ENCODE measurements around the gene C6orf136. TPM values are rescaled to one million over a fixed set of nuclear protein-coding genes. Genes with fewer than 3 reads are reported as not detected.

Gene C6orf136
- total and polyA plus RNA-seq, 9 of the 15 experiments (the other 6 are each of a cell fraction or from before 2014, with no cell fraction given), result 14.1 to 63.1 (median 18.4) TPM

DNA sequence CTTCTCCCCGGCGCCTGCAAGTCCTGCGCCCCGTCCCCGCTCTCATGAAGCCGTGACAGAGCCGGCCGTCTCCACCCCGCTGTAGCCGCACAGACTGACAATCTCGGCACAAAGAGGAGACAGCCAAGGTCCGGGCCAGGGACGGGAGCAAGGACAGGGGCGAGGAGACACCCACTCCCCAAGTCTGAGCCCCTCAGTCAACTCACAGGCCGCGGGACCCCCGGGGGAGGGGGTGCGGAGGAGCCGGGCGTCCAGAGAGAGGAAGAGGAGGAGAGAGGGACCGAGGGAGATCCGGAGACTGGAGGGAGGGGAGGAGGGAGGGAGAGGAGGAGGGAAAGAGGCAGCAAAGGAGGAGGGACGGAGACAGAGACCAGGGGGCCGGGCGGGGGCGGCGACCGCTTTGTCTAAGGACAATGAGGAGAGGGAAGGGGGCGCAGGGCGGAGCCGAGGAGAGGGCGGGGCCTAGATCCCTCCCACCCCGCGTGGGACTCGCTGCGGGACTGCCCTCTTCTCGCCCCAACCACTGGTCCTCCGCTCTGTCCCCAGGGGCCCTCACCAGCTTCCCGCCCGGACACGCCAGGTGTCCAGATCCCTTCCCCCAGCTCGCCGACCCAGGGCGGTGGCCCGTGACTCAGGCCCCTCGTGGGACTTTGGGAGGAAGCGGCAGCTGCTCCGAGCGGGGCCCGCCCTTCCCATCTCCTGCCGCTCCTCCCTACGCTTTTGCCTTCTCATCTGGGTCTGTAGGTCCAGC, 40.1 kb downstream of the C6orf136 start (continued):
- TF ChIP-seq, protein P1, sequence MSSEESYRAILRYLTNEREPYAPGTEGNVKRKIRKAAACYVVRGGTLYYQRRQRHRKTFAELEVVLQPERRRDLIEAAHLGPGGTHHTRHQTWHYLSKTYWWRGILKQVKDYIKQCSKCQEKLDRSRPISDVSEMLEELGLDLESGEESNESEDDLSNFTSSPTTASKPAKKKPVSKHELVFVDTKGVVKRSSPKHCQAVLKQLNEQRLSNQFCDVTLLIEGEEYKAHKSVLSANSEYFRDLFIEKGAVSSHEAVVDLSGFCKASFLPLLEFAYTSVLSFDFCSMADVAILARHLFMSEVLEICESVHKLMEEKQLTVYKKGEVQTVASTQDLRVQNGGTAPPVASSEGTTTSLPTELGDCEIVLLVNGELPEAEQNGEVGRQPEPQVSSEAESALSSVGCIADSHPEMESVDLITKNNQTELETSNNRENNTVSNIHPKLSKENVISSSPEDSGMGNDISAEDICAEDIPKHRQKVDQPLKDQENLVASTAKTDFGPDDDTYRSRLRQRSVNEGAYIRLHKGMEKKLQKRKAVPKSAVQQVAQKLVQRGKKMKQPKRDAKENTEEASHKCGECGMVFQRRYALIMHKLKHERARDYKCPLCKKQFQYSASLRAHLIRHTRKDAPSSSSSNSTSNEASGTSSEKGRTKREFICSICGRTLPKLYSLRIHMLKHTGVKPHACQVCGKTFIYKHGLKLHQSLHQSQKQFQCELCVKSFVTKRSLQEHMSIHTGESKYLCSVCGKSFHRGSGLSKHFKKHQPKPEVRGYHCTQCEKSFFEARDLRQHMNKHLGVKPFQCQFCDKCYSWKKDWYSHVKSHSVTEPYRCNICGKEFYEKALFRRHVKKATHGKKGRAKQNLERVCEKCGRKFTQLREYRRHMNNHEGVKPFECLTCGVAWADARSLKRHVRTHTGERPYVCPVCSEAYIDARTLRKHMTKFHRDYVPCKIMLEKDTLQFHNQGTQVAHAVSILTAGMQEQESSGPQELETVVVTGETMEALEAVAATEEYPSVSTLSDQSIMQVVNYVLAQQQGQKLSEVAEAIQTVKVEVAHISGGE (CRISPR knock-in tag; IDR thresholded peaks at IDR 0.05), result peak in 1 of 3 experiments; percentile 72; a peak in 1 of 6 replicates
- TF ChIP-seq FOXM1 (IDR thresholded peaks at IDR 0.05; ENCODE audit: low read depth) (no peak), FOXM1 (CRISPR knock-in tag; IDR thresholded peaks at IDR 0.05; ENCODE audit: low read depth) (no peak), ETV1 (tag; conservative IDR thresholded peaks at IDR 0.05; ENCODE audit: low read depth) (peak; percentile 57), SPI1 (IDR thresholded peaks at IDR 0.05; ENCODE audit: borderline replicate concordance, low read depth, low read length) (peak; percentile 82; the same call in 1 of the 2 replicates), JUN (IDR thresholded peaks at IDR 0.05; ENCODE audit: borderline replicate concordance, low read depth, low read length) (peak; percentile 42; the same call in 1 of the 2 replicates), JUN (CRISPR knock-in tag; IDR thresholded peaks at IDR 0.05; ENCODE audit: borderline replicate concordance) (peak; percentile 30; the same call in 1 of the 2 replicates), ESRRA (IDR thresholded peaks at IDR 0.05; ENCODE audit: borderline replicate concordance, low read depth) (0 out of 2 replicates have a peak, but pooled peaks have one; percentile 22), NELFE (IDR thresholded peaks at IDR 0.05; ENCODE audit: insufficient read depth, insufficient read length) (no peak), ARHGAP35 (IDR thresholded peaks at IDR 0.05; ENCODE audit: partially characterized antibody) (no peak), POLR2AphosphoS5 (IDR thresholded peaks at IDR 0.05; ENCODE audit: control insufficient read depth, insufficient read depth, low read depth, low read length) (peak; percentile 78), TAL1 (IDR thresholded peaks at IDR 0.05) (no peak), BACH1 (tag; IDR thresholded peaks at IDR 0.05) (no peak), ATF1 (CRISPR knock-in tag; IDR thresholded peaks at IDR 0.05) (no peak), ATF1 (tag; IDR thresholded peaks at IDR 0.05) (peak; percentile 55), ZKSCAN8 (CRISPR knock-in tag; IDR thresholded peaks at IDR 0.05) (no peak), RAD51 (IDR thresholded peaks at IDR 0.05; ENCODE audit: borderline replicate concordance, low read depth) (peak; percentile 55; the same call in 1 of the 2 replicates), NFYB (IDR thresholded peaks at IDR 0.05; ENCODE audit: extremely low read depth, insufficient read length) (no peak), ZBTB1 (CRISPR knock-in tag; IDR thresholded peaks at IDR 0.05; ENCODE audit: borderline replicate concordance, low read depth) (0 out of 2 replicates have a peak, but pooled peaks have one; percentile 15)
- TF ChIP-seq, protein P2, sequence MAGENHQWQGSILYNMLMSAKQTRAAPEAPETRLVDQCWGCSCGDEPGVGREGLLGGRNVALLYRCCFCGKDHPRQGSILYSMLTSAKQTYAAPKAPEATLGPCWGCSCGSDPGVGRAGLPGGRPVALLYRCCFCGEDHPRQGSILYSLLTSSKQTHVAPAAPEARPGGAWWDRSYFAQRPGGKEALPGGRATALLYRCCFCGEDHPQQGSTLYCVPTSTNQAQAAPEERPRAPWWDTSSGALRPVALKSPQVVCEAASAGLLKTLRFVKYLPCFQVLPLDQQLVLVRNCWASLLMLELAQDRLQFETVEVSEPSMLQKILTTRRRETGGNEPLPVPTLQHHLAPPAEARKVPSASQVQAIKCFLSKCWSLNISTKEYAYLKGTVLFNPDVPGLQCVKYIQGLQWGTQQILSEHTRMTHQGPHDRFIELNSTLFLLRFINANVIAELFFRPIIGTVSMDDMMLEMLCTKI (IDR thresholded peaks at IDR 0.05; ENCODE audit: partially characterized antibody), result no peak
- TF ChIP-seq, protein P3, sequence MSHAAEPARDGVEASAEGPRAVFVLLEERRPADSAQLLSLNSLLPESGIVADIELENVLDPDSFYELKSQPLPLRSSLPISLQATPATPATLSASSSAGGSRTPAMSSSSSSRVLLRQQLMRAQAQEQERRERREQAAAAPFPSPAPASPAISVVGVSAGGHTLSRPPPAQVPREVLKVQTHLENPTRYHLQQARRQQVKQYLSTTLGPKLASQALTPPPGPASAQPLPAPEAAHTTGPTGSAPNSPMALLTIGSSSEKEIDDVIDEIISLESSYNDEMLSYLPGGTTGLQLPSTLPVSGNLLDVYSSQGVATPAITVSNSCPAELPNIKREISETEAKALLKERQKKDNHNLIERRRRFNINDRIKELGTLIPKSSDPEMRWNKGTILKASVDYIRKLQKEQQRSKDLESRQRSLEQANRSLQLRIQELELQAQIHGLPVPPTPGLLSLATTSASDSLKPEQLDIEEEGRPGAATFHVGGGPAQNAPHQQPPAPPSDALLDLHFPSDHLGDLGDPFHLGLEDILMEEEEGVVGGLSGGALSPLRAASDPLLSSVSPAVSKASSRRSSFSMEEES (CRISPR knock-in tag; IDR thresholded peaks at IDR 0.05), result 0 out of 2 replicates have a peak, but pooled peaks have one; percentile 4

All from K562 (cell line).